Amniotic stem cell (primary cell): ENCODE measurements around the gene TMCC2.

ENCODE experiments used
- DNase-seq: peaks from one replicate; lab custom pipeline; 2025; lab: John Stamatoyannopoulos, UW

TMCC2 gene

DNA sequence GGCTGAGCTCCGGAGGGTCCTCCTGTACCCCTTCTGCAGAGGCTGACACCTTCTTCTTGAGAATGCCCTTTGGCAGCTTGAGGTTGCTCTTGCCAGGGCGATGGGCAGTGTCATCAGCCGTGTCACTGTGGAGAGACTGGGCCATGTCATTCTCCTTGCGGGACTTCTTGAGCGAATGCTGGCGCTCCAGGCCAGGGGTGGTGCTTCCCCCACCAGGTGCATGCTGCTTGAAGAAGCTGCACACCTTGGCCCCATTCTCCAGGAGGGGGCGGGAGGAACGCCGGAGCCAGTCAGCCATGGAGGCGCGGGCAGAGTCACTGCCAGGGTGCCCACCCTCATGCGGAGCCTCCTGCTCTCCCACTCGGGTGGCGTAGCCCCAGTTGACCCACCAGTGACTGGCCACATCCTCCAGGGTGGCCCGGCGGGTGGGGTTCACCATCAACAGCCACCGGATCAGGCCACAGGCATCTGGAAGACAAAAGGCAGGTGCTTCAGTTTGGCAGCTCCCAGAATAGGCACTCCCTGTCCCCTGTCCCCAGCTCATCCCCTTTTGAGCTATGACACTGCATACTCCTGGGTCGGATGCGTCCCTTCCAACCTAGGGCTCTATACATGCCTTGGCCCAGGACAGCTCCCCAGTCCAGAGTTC lies 76.4 kb downstream of the TMCC2 start:
- no peak for DNase-seq

DNA sequence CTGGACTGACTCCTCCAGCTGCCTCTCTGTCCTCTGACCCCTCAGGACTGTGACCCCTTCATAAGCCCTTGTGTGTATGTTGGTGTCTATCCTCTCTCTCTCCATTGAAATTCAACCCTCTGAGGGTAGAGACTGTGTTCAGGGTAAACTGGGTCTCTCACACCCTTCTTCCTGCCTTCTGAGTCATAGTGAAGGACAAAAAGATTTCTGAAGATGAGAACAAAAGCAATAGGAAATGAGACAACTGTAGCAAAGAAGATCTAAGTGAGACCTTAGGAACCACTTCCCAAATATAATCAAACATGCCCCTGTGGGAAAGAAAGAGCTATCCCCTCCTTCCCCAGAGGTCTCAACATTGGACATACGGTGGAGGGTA lies 76.9 kb downstream of the TMCC2 start:
- DNase-seq = no peak

GRCh38 chr1:205306929-205307566 lies 79.3 kb downstream of the TMCC2 start:
- DNase-seq = no peak

DNA sequence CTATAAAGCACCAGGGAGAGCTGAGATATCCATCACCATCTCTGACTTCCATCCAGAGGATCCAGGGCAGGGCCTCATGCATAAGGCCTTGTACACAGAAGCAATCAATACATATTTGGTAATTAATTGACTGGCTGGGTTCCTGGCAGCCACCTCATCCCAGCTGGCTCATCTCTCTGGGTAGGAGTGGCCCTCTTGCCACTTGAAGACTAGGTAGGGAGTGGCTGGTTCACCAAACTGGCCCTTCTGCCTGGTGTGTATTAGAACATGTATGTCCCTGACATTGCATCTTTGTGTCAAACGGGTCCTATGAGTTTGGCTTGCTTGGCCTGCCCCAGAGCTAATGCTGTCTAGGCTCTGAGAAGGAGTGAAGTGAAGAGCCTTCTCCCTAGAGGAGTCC lies 82.0 kb downstream of the TMCC2 start:
- DNase-seq = no peak

GRCh38 chr1:205310976-205311704 lies 83.4 kb downstream of the TMCC2 start:
- no peak for DNase-seq

DNA sequence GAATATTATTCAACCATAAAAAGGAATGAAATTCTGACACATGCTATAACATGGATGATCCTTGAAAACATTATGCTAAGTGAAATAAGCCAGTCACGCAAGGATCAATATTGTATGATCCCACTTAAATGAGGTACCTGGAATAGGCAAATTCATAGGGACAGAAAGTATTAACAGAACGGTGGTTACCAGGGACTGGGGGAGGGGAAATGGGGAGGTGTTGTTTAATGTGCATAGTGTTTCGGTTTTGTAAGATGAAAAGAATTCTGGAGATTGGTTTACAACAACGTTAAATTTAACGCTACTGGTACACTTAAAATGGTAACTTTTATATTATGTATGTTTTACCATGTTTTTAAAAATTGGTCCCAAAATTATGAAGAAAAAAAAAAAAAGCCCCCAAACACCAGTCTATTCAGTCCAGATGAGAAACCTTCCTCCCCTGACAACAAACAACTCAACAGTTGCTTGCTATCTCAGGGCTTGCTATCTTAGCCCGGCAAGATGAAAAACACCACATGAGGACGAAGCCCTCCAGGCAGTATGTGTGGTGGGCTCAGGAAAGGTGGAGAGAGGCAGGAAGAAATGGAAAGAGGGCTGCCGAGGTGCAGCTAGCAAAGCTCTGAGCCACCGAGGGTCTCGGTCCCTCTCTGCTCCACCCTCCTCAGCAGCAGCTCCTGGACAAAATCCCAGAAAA lies 85.3 kb downstream of the TMCC2 start:
- DNase-seq = no peak

GRCh38 chr1:205313563-205314308 lies 86.0 kb downstream of the TMCC2 start:
- no peak for DNase-seq

- no peak for DNase-seq
These were observed 87.4 kb downstream of the TMCC2 start for GRCh38 chr1:205315008-205315618.

GRCh38 chr1:205316161-205316566 lies 88.4 kb downstream of the TMCC2 start:
- no peak for DNase-seq

DNA sequence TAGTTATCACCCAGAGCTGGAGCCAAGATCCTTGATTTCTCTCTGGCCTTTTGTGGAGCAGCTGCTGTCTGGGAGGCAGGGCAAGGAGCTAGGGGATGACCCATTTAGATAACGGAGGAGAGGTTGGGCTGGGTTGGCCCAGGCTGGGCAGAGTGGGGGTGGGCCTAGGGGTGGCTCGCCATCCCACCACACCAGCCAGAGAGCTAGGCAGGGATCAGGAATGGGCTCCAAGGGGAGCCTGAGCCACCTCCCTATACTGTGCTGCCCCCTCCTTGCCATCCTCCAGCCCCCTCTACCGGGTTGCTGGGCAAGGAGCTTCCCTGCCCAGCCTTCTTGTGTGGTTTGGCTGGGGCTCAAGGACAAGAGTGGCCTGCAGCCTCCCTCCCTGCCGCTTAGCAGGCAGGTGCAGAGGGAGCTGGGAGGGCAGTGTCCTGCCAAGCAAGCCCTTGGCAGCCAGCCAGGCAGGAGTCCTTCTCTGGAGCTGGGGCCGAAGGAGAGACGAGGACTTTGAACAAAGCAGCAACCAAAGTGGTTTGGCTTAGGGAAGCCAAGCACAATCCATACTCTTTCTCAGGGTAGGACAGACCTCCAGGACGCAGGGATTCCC lies 89.7 kb downstream of the TMCC2 start:
- DNase-seq = no peak

DNA sequence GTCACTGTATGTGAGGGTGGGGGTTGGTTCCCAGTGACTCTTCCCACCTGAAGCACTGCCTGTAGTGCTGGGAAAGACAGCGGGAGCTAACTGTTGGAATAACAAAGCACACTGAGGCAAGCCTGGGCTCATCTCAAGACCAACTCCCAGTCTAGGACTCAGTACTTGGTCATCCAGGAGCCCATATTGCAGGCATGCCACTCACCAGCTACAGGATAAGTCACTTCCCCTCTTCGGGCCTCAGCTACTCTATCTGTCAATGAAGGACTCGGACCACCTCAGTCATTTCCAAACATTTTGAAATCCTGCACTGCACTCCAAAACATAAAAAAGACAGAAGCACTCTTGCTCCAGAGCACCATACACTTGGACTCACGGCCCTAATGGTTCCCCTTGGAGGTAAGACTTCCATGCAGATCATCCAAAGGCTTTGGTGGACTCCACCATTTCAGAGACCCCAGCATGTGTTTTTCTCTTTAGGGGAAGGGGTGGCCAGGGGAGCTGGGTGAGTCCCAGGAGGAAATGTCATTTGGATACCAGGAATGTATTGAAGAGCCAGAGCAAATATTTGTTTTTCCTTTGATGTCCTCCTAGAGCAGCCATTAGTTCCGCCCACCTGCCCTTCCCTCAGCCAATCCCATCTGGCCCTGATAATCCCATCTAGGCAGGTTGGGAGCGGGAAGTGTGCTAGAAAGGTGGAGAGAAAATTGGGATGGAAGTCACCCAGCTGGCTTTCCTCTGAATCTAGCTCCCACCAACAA lies 90.7 kb downstream of the TMCC2 start:
- DNase-seq = no peak

GRCh38 chr1:205319081-205320018 lies 91.6 kb downstream of the TMCC2 start:
- DNase-seq = peak; percentile 21

GRCh38 chr1:205321162-205321958 lies 93.6 kb downstream of the TMCC2 start, which contains the start of gene NUAK2:
Gene NUAK2 (minus strand): TSS chr1:205321745. CDS start chr1:205321628, 117 bp downstream.
- DNase-seq = peak; percentile 74

- DNase-seq = no peak
These were observed 94.2 kb downstream of the TMCC2 start for GRCh38 chr1:205321959-205322283.
